Mesendoderm (in vitro differentiated cells): ENCODE measurements around the gene DMRT3.

ENCODE experiments used
- DNase-seq: peaks from one replicate; pipeline ENCODE4 v3.0.0; 2013
- H2AK5ac ChIP-seq: 2 replicates; pipeline ENCODE4 v1.6.1; 2013; ENCODE audit warnings: low read length, inconsistent platforms
- H2BK120ac ChIP-seq: 2 replicates; pipeline ENCODE4 v1.6.1; 2013; ENCODE audit warnings: low read depth, mild to moderate bottlenecking, low read length, moderate library complexity, mixed read lengths
- H2BK15ac ChIP-seq: replicated peaks from 2 replicates; pipeline ENCODE4 v1.6.1; 2013; ENCODE audit warnings: low read depth, mild to moderate bottlenecking, moderate library complexity
- H2BK5ac ChIP-seq: 2 replicates; pipeline ENCODE4 v1.6.1; 2013; ENCODE audit warnings: low read length, inconsistent platforms
- H3K18ac ChIP-seq: 2 replicates; pipeline ENCODE4 v1.6.1; 2013; ENCODE audit warnings: mild to moderate bottlenecking, low read length, mixed read lengths
- H3K23ac ChIP-seq: one replicate; pipeline ENCODE4 v1.6.1; 2013; ENCODE audit warnings: low read length
- H3K27ac ChIP-seq: 2 replicates; pipeline ENCODE4 v1.5.1; 2013; ENCODE audit warnings: low read depth, mild to moderate bottlenecking, inconsistent platforms, low read length, moderate library complexity
- H3K27me3 ChIP-seq: 2 replicates; pipeline ENCODE4 v1.6.1; 2013; ENCODE audit warnings: low read length, control low read depth, mild to moderate bottlenecking, inconsistent platforms; ENCODE audit not compliant: insufficient read depth, poor library complexity
- H3K36me3 ChIP-seq: 2 replicates; pipeline ENCODE4 v1.6.1; 2013; ENCODE audit warnings: low read length, inconsistent platforms; ENCODE audit not compliant: control insufficient read depth, insufficient read depth
- H3K4ac ChIP-seq: one replicate; pipeline ENCODE4 v1.6.1; 2013; ENCODE audit warnings: low read depth, mild to moderate bottlenecking, low read length, moderate library complexity
- H3K4me1 ChIP-seq: 2 replicates; pipeline ENCODE4 v1.6.1; 2013; ENCODE audit warnings: low read depth, low read length, inconsistent platforms; ENCODE audit not compliant: control insufficient read depth
- H3K4me2 ChIP-seq: 2 replicates; pipeline ENCODE4 v1.6.1; 2013; ENCODE audit warnings: low read length
- H3K4me3 ChIP-seq: 2 replicates; pipeline ENCODE4 v1.5.1; 2013; ENCODE audit warnings: mild to moderate bottlenecking, low read length
- H3K56ac ChIP-seq: one replicate; pipeline ENCODE4 v1.6.1; 2013; ENCODE audit warnings: low read length
- H3K79me1 ChIP-seq: 2 replicates; pipeline ENCODE4 v1.6.1; 2013; ENCODE audit warnings: low read length, inconsistent platforms
- H3K79me2 ChIP-seq: 2 replicates; pipeline ENCODE4 v1.6.1; 2013; ENCODE audit warnings: mild to moderate bottlenecking, low read length; ENCODE audit not compliant: control insufficient read depth, insufficient read depth
- H3K9ac ChIP-seq: 2 replicates; pipeline ENCODE4 v1.6.1; 2013; ENCODE audit warnings: low read length, inconsistent platforms
- H4K5ac ChIP-seq: one replicate; pipeline ENCODE4 v1.6.1; 2013; ENCODE audit warnings: low read length
- H4K8ac ChIP-seq: one replicate; pipeline ENCODE4 v1.6.1; 2013; ENCODE audit warnings: low read depth, mild to moderate bottlenecking, control low read depth, low read length, moderate library complexity
- WGBS: extraction: QIAGEN DNeasy Blood & Tissue Kit; methylation state at CpG from one replicate; pipeline ENCODE4 v1.1.7; 2013; ENCODE audit warnings: low lambda C conversion rate, missing lambda C conversion rate; ENCODE audit not compliant: insufficient coverage; ENCODE audit errors: extremely low coverage; 5-methylcytosine and 5-hydroxymethylcytosine counted together

DMRT3 gene

GRCh38 chr9:1001838-1002237, 25.4 kb downstream of the DMRT3 start:
- no peak overlapping the region for H3K9ac ChIP-seq
- no peak overlapping the region for H3K56ac ChIP-seq
- no peak overlapping the region for H3K18ac ChIP-seq
- no peak overlapping the region for H4K5ac ChIP-seq
- no peak overlapping the region for H3K4me3 ChIP-seq
- H3K23ac ChIP-seq = no peak overlapping the region
- no CpG with 5 or more reads among the region's 4 CpGs for WGBS
- H3K79me1 ChIP-seq = no peaks in the 10 kb centered on the region
- H3K79me2 ChIP-seq = no peaks in the 10 kb centered on the region
- no peak overlapping the region for H2BK5ac ChIP-seq
- DNase-seq = no peak
- no peak overlapping the region for H3K4ac ChIP-seq
- H3K4me1 ChIP-seq = no peaks in the 10 kb centered on the region
- no peak overlapping the region for H3K27ac ChIP-seq
- H2AK5ac ChIP-seq = no peak overlapping the region
- no peak overlapping the region for H4K8ac ChIP-seq
- H2BK15ac ChIP-seq = no peak overlapping the region
- H3K36me3 ChIP-seq = no peaks in the 10 kb centered on the region
- H3K27me3 ChIP-seq = no peaks in the 10 kb centered on the region
- H3K4me2 ChIP-seq = no peak overlapping the region
- H2BK120ac ChIP-seq = no peak overlapping the region

GRCh38 chr9:1002678-1003077, 26.2 kb downstream of the DMRT3 start:
- Histone ChIP-seq H2BK15ac (no peak overlapping the region), H3K79me1 (no peaks in the 10 kb centered on the region), H4K8ac (no peak overlapping the region), H3K56ac (no peak overlapping the region), H2BK5ac (no peak overlapping the region), H3K36me3 (no peaks in the 10 kb centered on the region), H3K4ac (no peak overlapping the region), H3K18ac (no peak overlapping the region), H4K5ac (no peak overlapping the region), H3K4me3 (no peak overlapping the region), H3K9ac (no peak overlapping the region), H3K79me2 (no peaks in the 10 kb centered on the region), H3K23ac (no peak overlapping the region), H3K4me2 (no peak overlapping the region), H2AK5ac (no peak overlapping the region), H3K27ac (no peak overlapping the region), H3K27me3 (no peaks in the 10 kb centered on the region), H2BK120ac (no peak overlapping the region), H3K4me1 (no peaks in the 10 kb centered on the region)
- DNase-seq = no peak
- WGBS = no CpG with 5 or more reads among the region's 2 CpGs

- no peak overlapping the region for H3K18ac ChIP-seq
- no peaks in the 10 kb centered on the region for H3K36me3 ChIP-seq
- no peak overlapping the region for H3K4me3 ChIP-seq
- no peak overlapping the region for H2BK5ac ChIP-seq
- peak overlapping the region; percentile 25 for H3K56ac ChIP-seq
- H3K27ac ChIP-seq = no peak overlapping the region
- no peak overlapping the region for H2BK120ac ChIP-seq
- no peaks in the 10 kb centered on the region for H3K4me1 ChIP-seq
- H4K8ac ChIP-seq = no peak overlapping the region
- WGBS = no CpG with 5 or more reads among the region's 10 CpGs
- H3K4me2 ChIP-seq = no peak overlapping the region
- no peak overlapping the region for H3K23ac ChIP-seq
- no peak overlapping the region for H4K5ac ChIP-seq
- no peaks in the 10 kb centered on the region for H3K79me1 ChIP-seq
- no peaks in the 10 kb centered on the region for H3K27me3 ChIP-seq
- DNase-seq = peak; percentile 91
- H3K4ac ChIP-seq = no peak overlapping the region
- H3K9ac ChIP-seq = no peak overlapping the region
- H2BK15ac ChIP-seq = no peak overlapping the region
- H2AK5ac ChIP-seq = no peak overlapping the region
- no peaks in the 10 kb centered on the region for H3K79me2 ChIP-seq
These were observed 28.7 kb downstream of the DMRT3 start for GRCh38 chr9:1005043-1005667.

- no peaks in the 10 kb centered on the region for H3K36me3 ChIP-seq
- no peaks in the 10 kb centered on the region for H3K79me1 ChIP-seq
- no peak for DNase-seq
- no peaks in the 10 kb centered on the region for H3K4me1 ChIP-seq
- H3K79me2 ChIP-seq = no peaks in the 10 kb centered on the region
- no peak overlapping the region for H3K23ac ChIP-seq
- no peak overlapping the region for H3K18ac ChIP-seq
- H3K27me3 ChIP-seq = no peaks in the 10 kb centered on the region
- no peak overlapping the region for H2AK5ac ChIP-seq
- WGBS = no CpG with 5 or more reads among the region's 3 CpGs
- H2BK15ac ChIP-seq = no peak overlapping the region
- no peak overlapping the region for H3K4ac ChIP-seq
- no peak overlapping the region for H3K56ac ChIP-seq
- H3K9ac ChIP-seq = no peak overlapping the region
- H3K4me2 ChIP-seq = no peak overlapping the region
- no peak overlapping the region for H3K27ac ChIP-seq
- no peak overlapping the region for H2BK120ac ChIP-seq
- H4K8ac ChIP-seq = no peak overlapping the region
- no peak overlapping the region for H3K4me3 ChIP-seq
- no peak overlapping the region for H4K5ac ChIP-seq
- H2BK5ac ChIP-seq = no peak overlapping the region
These were observed 30.9 kb downstream of the DMRT3 start for GRCh38 chr9:1007312-1007711.

- no peak for DNase-seq
- Histone ChIP-seq H3K4me3 (no peak overlapping the region), H4K8ac (no peak overlapping the region), H2BK15ac (no peak overlapping the region), H3K4ac (no peak overlapping the region), H3K18ac (no peak overlapping the region), H3K4me1 (no peaks in the 10 kb centered on the region), H3K79me1 (no peaks in the 10 kb centered on the region), H2BK120ac (no peak overlapping the region), H3K36me3 (no peaks in the 10 kb centered on the region), H3K27ac (no peak overlapping the region), H2BK5ac (no peak overlapping the region), H3K4me2 (no peak overlapping the region), H3K9ac (no peak overlapping the region), H3K56ac (no peak overlapping the region), H3K79me2 (no peaks in the 10 kb centered on the region), H4K5ac (no peak overlapping the region), H3K27me3 (no peaks in the 10 kb centered on the region), H2AK5ac (no peak overlapping the region), H3K23ac (no peak overlapping the region)
- no CpG with 5 or more reads among the region's 3 CpGs for WGBS
These were observed 31.8 kb downstream of the DMRT3 start for GRCh38 chr9:1008216-1008615.

GRCh38 chr9:1009101-1009707, 32.7 kb downstream of the DMRT3 start:
- Histone ChIP-seq H3K23ac (no peak overlapping the region), H3K27me3 (no peaks in the 10 kb centered on the region), H3K9ac (no peak overlapping the region), H2BK15ac (no peak overlapping the region), H3K36me3 (no peaks in the 10 kb centered on the region), H3K4me3 (no peak overlapping the region), H3K4me1 (no peaks in the 10 kb centered on the region), H3K27ac (no peak overlapping the region), H3K56ac (peak overlapping the region; percentile 52), H3K4me2 (no peak overlapping the region), H2BK5ac (no peak overlapping the region), H2BK120ac (no peak overlapping the region), H3K18ac (no peak overlapping the region), H4K8ac (no peak overlapping the region), H4K5ac (no peak overlapping the region), H3K79me1 (no peaks in the 10 kb centered on the region), H3K79me2 (no peaks in the 10 kb centered on the region), H2AK5ac (no peak overlapping the region), H3K4ac (no peak overlapping the region)
- no CpG with 5 or more reads among the region's 14 CpGs for WGBS
- DNase-seq = peak; percentile 73
